DMS153 (cell line): ENCODE data around the gene PHF21B.
"Not testable (repeated sequence)": the region's sequence is repeated elsewhere in the genome, so short reads cannot be mapped to it uniquely, and the experiment has no call there.

Experiments
- DNase-seq: peaks from one replicate; lab custom pipeline; 2025; lab: John Stamatoyannopoulos, UW

Gene PHF21B

DNA sequence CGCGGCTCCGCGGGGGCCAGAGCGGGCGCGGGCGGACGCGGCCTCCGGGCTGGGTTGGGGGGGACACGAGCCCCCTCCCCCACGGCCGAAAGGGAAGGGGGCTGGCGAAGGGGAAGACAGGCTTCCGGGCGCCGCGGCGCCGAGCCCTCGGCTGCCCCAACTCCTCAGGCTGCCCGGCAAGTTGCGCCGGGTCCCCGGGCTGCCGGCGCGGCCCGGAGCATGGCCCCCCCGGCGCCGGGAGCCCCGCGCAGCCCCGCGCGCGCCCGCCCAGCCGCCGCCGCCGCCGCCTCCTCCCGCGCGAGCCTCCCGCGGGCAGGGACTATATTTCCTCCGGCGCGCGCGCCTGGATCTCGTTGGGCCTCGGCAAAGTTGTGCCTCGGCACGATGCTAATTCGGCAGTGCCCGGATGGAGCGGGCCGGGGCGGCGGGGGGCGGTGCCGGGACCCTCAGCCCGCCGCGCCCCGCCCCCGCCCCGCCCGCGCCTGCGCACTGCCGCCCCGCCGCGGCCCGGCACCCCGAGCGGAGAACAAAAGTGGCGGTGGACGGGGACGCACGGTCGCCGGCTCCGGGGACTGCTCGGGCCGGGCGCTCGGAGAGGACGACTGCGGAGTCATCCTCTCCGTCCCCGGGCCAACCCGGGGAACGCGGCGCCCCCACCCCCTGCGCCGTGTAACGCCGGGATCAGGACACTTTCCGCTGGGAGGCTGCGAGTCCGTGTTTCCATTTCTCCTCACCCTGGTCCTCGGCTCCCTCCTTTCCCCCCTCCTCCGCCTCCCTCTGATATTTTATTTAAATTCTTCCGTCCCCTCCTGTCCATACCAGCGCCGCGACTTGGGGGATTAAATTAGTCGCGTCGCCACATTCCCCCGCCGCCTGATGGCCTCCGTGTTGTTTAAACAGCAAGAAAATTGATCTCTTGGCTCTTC lies at the start of gene PHF21B:
Gene PHF21B, minus strand, starts transcription at position 400 of the 926 bp plus-strand sequence. CDS start 456 bp downstream, outside the sequence.
- DNase-seq, result peak; percentile 42

DNA sequence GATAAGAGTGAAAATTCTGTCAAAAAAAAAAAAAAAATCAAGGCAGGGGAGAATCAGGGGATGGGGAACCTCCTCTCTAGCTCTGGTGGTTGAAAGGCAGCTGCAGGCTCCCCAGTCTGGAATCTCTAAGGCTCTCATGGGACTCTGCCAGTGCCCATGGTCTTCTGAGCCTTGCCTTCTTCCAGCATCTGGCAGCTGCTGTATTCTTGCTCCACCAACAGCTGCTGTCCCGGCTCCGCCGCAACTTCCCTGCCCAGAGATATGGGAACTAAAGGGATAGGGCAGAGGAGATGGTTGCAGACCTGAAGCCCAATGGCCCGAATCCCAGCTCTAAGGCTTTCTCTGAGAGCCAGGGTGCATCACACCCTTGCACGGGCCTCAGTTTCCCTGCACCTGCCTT lies 49.5 kb upstream of the PHF21B start:
- no peak for DNase-seq

DNA sequence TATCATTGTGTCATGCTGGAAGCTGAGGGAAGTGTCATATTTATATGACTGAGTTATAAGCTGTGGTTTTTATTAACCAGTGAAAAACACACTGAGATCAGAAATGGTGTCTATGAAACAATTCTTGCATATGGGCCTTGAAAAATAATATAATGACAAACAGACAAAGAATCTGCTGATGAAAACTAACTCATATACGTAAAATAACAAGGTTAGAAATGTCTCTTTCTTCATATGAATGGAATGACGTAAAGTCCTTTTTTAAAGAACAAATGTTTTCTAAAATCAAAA lies 48.8 kb upstream of the PHF21B start:
- no peak for DNase-seq

- no peak for DNase-seq
Measured at GRCh38 chr22:45055936-45056335, 46.1 kb upstream of the PHF21B start.

GRCh38 chr22:45053571-45053970 lies 43.8 kb upstream of the PHF21B start:
- DNase-seq, result no peak

- no peak for DNase-seq
Measured at GRCh38 chr22:45053094-45053493, 43.3 kb upstream of the PHF21B start.

GRCh38 chr22:45052665-45053064 lies 42.9 kb upstream of the PHF21B start:
- DNase-seq, result not testable (repeated sequence)

DNA sequence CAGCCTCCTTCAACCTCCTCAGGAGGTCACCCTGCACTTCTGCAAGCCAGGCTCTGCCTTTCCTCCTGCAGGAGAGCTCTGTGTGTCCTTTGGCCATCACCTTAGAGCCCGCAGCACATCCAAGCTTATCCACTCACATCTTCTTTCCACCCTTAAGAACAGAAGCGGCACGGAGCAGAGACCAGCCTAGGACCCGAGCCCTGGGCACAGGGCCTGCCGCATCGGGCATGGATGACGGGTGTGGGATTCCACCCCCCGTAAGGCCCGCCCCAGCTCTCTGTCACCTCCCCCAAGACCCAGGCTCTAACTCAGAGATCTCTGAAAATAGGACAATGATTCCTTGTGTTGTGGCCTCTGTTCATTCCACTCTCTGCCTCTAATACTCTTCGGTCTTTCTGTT lies 42.1 kb upstream of the PHF21B start:
- no peak for DNase-seq

- DNase-seq, result no peak
Measured at GRCh38 chr22:45051419-45051818, 41.6 kb upstream of the PHF21B start.

DNA sequence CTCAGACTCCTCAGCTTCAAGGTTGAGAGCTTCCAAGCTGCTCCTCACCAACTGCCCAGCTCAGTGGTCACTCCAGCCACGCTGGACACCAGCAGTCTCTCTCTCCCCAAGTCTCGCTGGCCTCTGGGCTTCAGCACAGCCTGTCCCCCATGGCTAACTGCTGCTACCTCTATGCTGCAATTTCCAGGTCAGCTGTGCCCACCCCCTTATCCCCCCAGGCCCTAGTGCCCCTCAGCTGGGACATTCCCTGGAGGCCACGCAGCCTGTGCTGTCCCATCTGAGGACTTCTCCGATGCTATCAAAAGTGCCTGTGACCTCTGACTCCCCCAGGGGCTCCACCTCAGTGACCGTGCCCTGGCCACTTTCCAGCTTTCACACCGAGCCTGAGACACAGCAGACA lies 37.5 kb upstream of the PHF21B start:
- no peak for DNase-seq

- no peak for DNase-seq
Measured at GRCh38 chr22:45045208-45045607, 35.4 kb upstream of the PHF21B start.

- no peak for DNase-seq
Measured at GRCh38 chr22:45042263-45042662, 32.5 kb upstream of the PHF21B start.

GRCh38 chr22:45039133-45039532 lies 29.3 kb upstream of the PHF21B start:
- DNase-seq, result no peak

- DNase-seq, result no peak
Measured at GRCh38 chr22:45036154-45036553, 26.3 kb upstream of the PHF21B start.

GRCh38 chr22:45034821-45035220 lies 25.0 kb upstream of the PHF21B start:
- DNase-seq, result no peak

- no peak for DNase-seq
Measured at GRCh38 chr22:45034156-45034555, 24.4 kb upstream of the PHF21B start.

- no peak for DNase-seq
Measured at GRCh38 chr22:45033136-45033535, 23.3 kb upstream of the PHF21B start.

DNA sequence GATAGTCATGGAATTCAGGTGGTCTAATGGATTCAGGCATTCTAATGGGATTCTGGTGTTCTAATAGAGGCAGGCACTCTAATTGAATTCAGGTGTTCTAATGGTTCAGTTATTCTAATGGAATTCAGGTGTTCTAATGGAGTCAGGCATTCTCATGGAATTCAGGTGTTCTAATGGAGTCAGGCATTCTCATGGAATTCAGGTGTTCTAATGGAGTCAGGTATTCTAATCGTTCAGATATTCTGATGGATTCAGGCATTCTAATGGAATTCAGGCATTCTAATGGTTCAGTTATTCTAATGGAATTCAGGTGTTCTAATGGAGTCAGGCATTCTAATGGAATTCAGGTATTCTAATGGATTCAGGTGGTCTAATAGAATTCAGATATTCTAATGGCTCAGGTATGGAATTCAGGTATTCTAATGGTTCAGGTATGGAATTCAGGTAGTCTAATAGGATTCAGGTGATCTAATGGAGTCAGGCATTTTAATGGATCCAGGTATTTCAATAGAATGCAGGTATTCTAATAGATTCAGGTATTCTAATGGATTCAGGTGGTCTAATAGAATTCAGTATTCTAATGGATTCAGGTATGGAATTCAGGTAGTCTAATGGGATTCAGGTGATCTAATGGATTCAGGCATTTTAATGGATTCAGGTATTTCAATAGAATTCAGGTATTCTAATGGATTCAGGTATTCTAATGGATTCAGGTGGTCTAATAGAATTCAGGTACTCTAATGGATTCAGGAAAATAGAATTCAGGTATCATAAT lies 22.0 kb upstream of the PHF21B start:
- DNase-seq, result no peak

- DNase-seq, result no peak
Measured at GRCh38 chr22:45029501-45029900, 19.7 kb upstream of the PHF21B start.

DNA sequence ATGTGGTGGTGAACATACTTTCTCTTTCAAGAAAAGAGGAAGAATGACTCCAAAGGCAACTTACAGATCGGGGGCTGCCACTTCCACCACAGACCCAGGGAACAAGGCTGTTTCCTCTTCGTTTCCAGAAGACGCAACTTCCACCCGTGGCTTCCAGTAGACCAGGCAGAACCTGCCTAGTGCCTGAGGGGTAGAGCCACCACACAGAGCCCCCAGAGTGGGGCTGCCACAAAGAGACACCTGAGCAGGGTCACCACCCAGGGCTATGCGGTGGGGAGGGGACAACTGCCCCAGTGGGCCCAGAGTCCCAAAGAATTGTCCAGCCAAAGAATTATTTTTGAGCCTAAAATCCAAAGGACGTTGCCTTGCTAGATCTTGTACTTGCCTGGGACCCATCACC lies 16.7 kb upstream of the PHF21B start:
- no peak for DNase-seq

- no peak for DNase-seq
Measured at GRCh38 chr22:45023431-45023830, 13.6 kb upstream of the PHF21B start.

GRCh38 chr22:45019861-45020655 lies 10.3 kb upstream of the PHF21B start:
- no peak for DNase-seq

- no peak for DNase-seq
Measured at GRCh38 chr22:45014654-45015053, 4.8 kb upstream of the PHF21B start.
